ENCODE measurements around the gene FXYD1.

DNA sequence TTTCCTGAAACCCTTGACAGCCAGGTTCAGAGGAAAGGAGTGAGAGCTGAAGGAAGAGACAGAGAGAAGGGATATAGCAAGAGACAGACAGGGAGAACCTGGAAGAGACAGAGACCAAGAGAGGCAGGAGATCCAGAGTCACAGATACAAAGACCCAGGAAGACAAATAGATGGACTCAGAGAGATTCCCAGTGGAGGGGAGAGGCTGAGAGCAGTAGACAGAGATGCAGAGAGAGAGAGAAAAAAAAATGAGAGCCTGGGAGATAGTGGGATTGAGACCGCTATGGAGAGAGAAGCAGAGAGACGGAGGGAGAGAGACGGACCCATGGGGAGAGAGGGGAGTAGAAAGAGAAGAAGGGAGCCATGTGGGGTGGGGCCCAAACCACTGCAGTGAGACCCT is 5.2 kb downstream of the FXYD1 start:
- TF ChIP-seq POLR2A (IDR thresholded peaks at IDR 0.05; ENCODE audit: low read length) (no peak), GATA1 (IDR thresholded peaks at IDR 0.05; ENCODE audit: low read depth, low read length) (no peak)
